Keratinocyte (primary cell): ENCODE results near the gene KIF25.

ENCODE experiments used
- CTCF ChIP-seq, 3 experiments: IDR thresholded peaks in 1 of 3; conservative IDR thresholded peaks in 1 of 3; optimal IDR thresholded peaks in 1 of 3; 2 replicates in 2 of 3; 3 replicates in 1 of 3; pipeline versions ENCODE3 to v1.5.1; 2011; ENCODE audit warnings: low read length in 3 of 3, mild to moderate bottlenecking in 3 of 3, moderate library complexity in 2 of 3, control low read depth in 1 of 3, inconsistent platforms in 1 of 3; ENCODE audit not compliant: insufficient read depth in 2 of 3; ENCODE audit errors: extremely low read depth in 1 of 3
- EZH2 ChIP-seq: IDR thresholded peaks from one replicate; pipeline ENCODE4 v1.6.1; 2012; ENCODE audit warnings: inconsistent platforms, mild to moderate bottlenecking, low read length, moderate library complexity

GRCh38 chr6:168015009-168015408 is 17.5 kb downstream of the KIF25 start:
- TF ChIP-seq CTCF (optimal IDR thresholded peaks at IDR 0.05 in 1 of 3, IDR thresholded peaks at IDR 0.05 in 1 of 3, conservative IDR thresholded peaks at IDR 0.05 in 1 of 3; ENCODE audit: extremely low read depth in 1 of 3, insufficient read depth in 2 of 3, low read length in 3 of 3) (no peak), EZH2 (no peak)
